HCT116 (cell line): ENCODE data around the gene ETHE1. TPM values are rescaled to one million over a fixed set of nuclear protein-coding genes. Genes with fewer than 3 reads are reported as not detected.

Experiments
- ATAC-seq: fragments of 200-7000 bp; cut with Tn5 transposase; 2 replicates; pipeline ENCODE4 v1.9.1; 2020; ENCODE audit warnings: mild to moderate bottlenecking, moderate library complexity
- BruUV-seq: library from RNA; stranded (reverse); fragments of 400-500 nt; replicated peaks from 2 replicates; lab custom pipeline; 2021; lab: Mats Ljungman, UMichigan
- CTCF ChIA-PET: fragments of 300-600 bp; sonication (Branson Sonifier 250); formaldehyde crosslinking; loops from one replicate; lab custom pipeline; 2021; ENCODE audit warnings: antibody characterized with exemption; lab: Charles Lee
- POLR2A ChIA-PET: fragments of 300-600, 350-600 bp; sonication (Branson Sonifier 250); formaldehyde crosslinking; loops from one replicate; lab custom pipeline; 2021; ENCODE audit warnings: antibody characterized with exemption; lab: Charles Lee
- RAD21 ChIA-PET, 2 experiments: fragments of 300-600 bp; sonication (Branson Sonifier 250); formaldehyde crosslinking; loops; one replicate each; lab custom pipeline; 2023; ENCODE audit warnings: low total read pairs in 2 of 2; ENCODE audit not compliant: uncharacterized antibody in 2 of 2, unreplicated experiment in 2 of 2, low non-redundant PET in 1 of 2; lab: Charles Lee
- DNase-seq: peaks from one replicate; pipeline ENCODE4 v3.0.0-alpha.2; 2010; ENCODE audit warnings: low read depth, low spot score
- H2AFZ ChIP-seq: fragments of 200-600 bp; shearing (Covaris generic), sonication (generic); 2 replicates; pipeline ENCODE4 v1.6.1; 2017; ENCODE audit warnings: low read depth, mixed run types, mixed read lengths, antibody characterized with exemption, low read length; ENCODE audit not compliant: poor library complexity, severe bottlenecking
- H3K27ac ChIP-seq: 2 replicates; pipeline ENCODE4 v1.5.1; 2012; ENCODE audit warnings: low read depth, low read length
- H3K27me3 ChIP-seq: fragments of 200-600 bp; sonication (generic); 2 replicates; pipeline ENCODE4 v1.6.1; 2016; ENCODE audit warnings: mixed run types, low read length, mixed read lengths; ENCODE audit not compliant: insufficient read depth
- H3K36me3 ChIP-seq, 2 experiments: fragments of 200-500 bp in 1 of 2; fragments of 200-600 bp in 1 of 2; sonication (Bioruptor generic) in 1 of 2; sonication (generic) in 1 of 2; 2 replicates each; pipeline versions ENCODE4 v1.5.1 to v1.6.1; 2014 to 2016; ENCODE audit warnings: low read length in 2 of 2, inconsistent platforms in 1 of 2, mixed read lengths in 1 of 2, mixed run types in 1 of 2; ENCODE audit not compliant: insufficient read depth in 2 of 2, control insufficient read depth in 1 of 2
- H3K4me1 ChIP-seq, 2 experiments: fragments of 200-600 bp in 1 of 2; sonication (generic) in 1 of 2; 2 replicates each; pipeline versions ENCODE4 v1.5.1 to v1.6.1; 2012 to 2017; ENCODE audit warnings: low read length in 2 of 2, inconsistent platforms in 1 of 2, mild to moderate bottlenecking in 1 of 2, mixed read lengths in 1 of 2, mixed run types in 1 of 2, moderate library complexity in 1 of 2; ENCODE audit not compliant: insufficient read depth in 2 of 2, control insufficient read depth in 1 of 2
- H3K4me2 ChIP-seq: fragments of 200-600 bp; sonication (generic); 2 replicates; pipeline ENCODE4 v1.6.1; 2017; ENCODE audit warnings: mixed run types, low read length, mixed read lengths
- H3K4me3 ChIP-seq, 2 experiments: fragments of 200-600 bp in 1 of 2; sonication (generic) in 1 of 2; replicated peaks in 1 of 2; 2 replicates each; pipeline ENCODE4 v1.5.1; 2011 to 2016; ENCODE audit warnings: low read length in 2 of 2, control low read depth in 1 of 2, low read depth in 1 of 2, mild to moderate bottlenecking in 1 of 2, mixed read lengths in 1 of 2, mixed run types in 1 of 2
- H3K79me2 ChIP-seq: fragments of 200-600 bp; sonication (generic); 2 replicates; pipeline ENCODE4 v1.6.1; 2017; ENCODE audit warnings: mild to moderate bottlenecking, mixed run types, low read length, moderate library complexity, mixed read lengths; ENCODE audit not compliant: insufficient read depth
- H3K9ac ChIP-seq: fragments of 200-600 bp; sonication (generic); 2 replicates; pipeline ENCODE4 v1.6.1; 2016; ENCODE audit warnings: low read length, mixed read lengths
- H3K9me2 ChIP-seq: fragments of 200-600 bp; sonication (generic), shearing (Covaris generic); 2 replicates; pipeline ENCODE4 v1.6.1; 2017; ENCODE audit warnings: mixed run types, mild to moderate bottlenecking, moderate library complexity; ENCODE audit not compliant: insufficient read depth
- H3K9me3 ChIP-seq, 2 experiments: fragments of 200-500 bp in 1 of 2; fragments of 200-600 bp in 1 of 2; sonication (Bioruptor generic) in 1 of 2; sonication (generic) in 1 of 2; 2 replicates each; pipeline ENCODE4 v1.6.1; 2014 to 2017; ENCODE audit warnings: low read length in 2 of 2, mixed read lengths in 2 of 2, inconsistent platforms in 1 of 2, low read depth in 1 of 2, mild to moderate bottlenecking in 1 of 2, mixed run types in 1 of 2, moderate library complexity in 1 of 2; ENCODE audit not compliant: control insufficient read depth in 1 of 2, insufficient read depth in 1 of 2
- H4K20me1 ChIP-seq: fragments of 200-600 bp; sonication (generic), shearing (Covaris generic); 2 replicates; pipeline ENCODE4 v1.6.1; 2017; ENCODE audit warnings: mixed run types, mild to moderate bottlenecking, moderate library complexity; ENCODE audit not compliant: insufficient read depth
- ATF3 ChIP-seq: IDR thresholded peaks from 2 replicates; pipeline ENCODE4 v1.6.1; 2012
- CEBPB ChIP-seq: IDR thresholded peaks from 2 replicates; pipeline ENCODE4 v1.6.1; 2012; ENCODE audit warnings: low read depth
- CTCF ChIP-seq, 3 experiments: fragments of 200-600 bp in 1 of 3; sonication (generic) in 1 of 3; IDR thresholded peaks in 2 of 3; conservative IDR thresholded peaks in 1 of 3; 2 replicates each; pipeline ENCODE4 v1.5.1; 2012 to 2017; ENCODE audit warnings: low read depth in 2 of 3, low read length in 2 of 3, antibody characterized with exemption in 1 of 3, borderline replicate concordance in 1 of 3, control low read depth in 1 of 3, mild to moderate bottlenecking in 1 of 3, mixed read lengths in 1 of 3, mixed run types in 1 of 3, moderate library complexity in 1 of 3; ENCODE audit not compliant: insufficient read depth in 1 of 3
- EGR1 ChIP-seq: IDR thresholded peaks from 2 replicates; pipeline ENCODE4 v1.6.1; 2012; ENCODE audit warnings: low read depth
- EZH2 ChIP-seq: fragments of 200-600 bp; sonication (generic); IDR thresholded peaks from 2 replicates; pipeline ENCODE4 v1.6.1; 2017; ENCODE audit warnings: antibody characterized with exemption, mixed run types
- MAX ChIP-seq: IDR thresholded peaks from 2 replicates; pipeline ENCODE4 v1.6.1; 2012
- REST ChIP-seq: IDR thresholded peaks from 2 replicates; pipeline ENCODE4 v1.6.1; 2012; ENCODE audit warnings: low read depth
- SP1 ChIP-seq: IDR thresholded peaks from 2 replicates; pipeline ENCODE4 v1.6.1; 2012; ENCODE audit warnings: low read depth
- YY1 ChIP-seq: IDR thresholded peaks from 2 replicates; pipeline ENCODE4 v1.6.1; 2011; ENCODE audit warnings: low read length, low read depth, moderate library complexity, mild to moderate bottlenecking; ENCODE audit not compliant: insufficient replicate concordance; ENCODE audit errors: extremely low read depth
- ZNF274 ChIP-seq: fragments of 200-500 bp; sonication (Bioruptor generic); IDR thresholded peaks from 2 replicates; pipeline ENCODE4 v1.6.1; 2014; ENCODE audit warnings: mild to moderate bottlenecking, low read depth, low read length, inconsistent platforms
- intact Hi-C: fragments of 100-400 bp; cut with micrococcal nuclease; formaldehyde crosslinking; loops from 2 replicates; pipeline ENCODE4 v1.10.0; 2022
- total RNA-seq: library from RNA; stranded (reverse); gene quantifications from one replicate; pipeline ENCODE4 v1.2.1, GENCODE V29; 2021; ENCODE audit not compliant: unreplicated experiment

The ETHE1 gene
- total RNA-seq, 1 experiment from 2014 or later = 64.3 TPM

GRCh38 chr19:43541920-43542650, 15.1 kb upstream of the ETHE1 start:
- POLR2A ChIA-PET = no interaction called here
- no peak for DNase-seq
- RAD21 ChIA-PET = no interaction called here

More at GRCh38 chr19:43541920-43542650, 15.1 kb upstream of the ETHE1 start:
- intact Hi-C loops = no loop called here
- no peaks in the 10 kb centered on the region for H4K20me1 ChIP-seq
- no TSS peak for BruUV-seq
- CTCF ChIA-PET = no interaction called here
- H3K9me3 ChIP-seq = no peaks in the 10 kb centered on the region
- H3K4me2 ChIP-seq = no peak overlapping the region
- H3K9ac ChIP-seq = no peak overlapping the region
- H3K9me2 ChIP-seq = no peaks in the 10 kb centered on the region
- no peaks in the 10 kb centered on the region for H3K79me2 ChIP-seq
- H3K27me3 ChIP-seq = no peaks in the 10 kb centered on the region
- no peaks in the 10 kb centered on the region for H3K4me1 ChIP-seq
- ATAC-seq = no peak
- H3K27ac ChIP-seq = no peak overlapping the region
- no peak overlapping the region for H2AFZ ChIP-seq
- no peak overlapping the region for H3K4me3 ChIP-seq
- no peak for TF ChIP-seq EGR1
- TF ChIP-seq YY1 = no peak
- TF ChIP-seq ATF3 = no peak
- TF ChIP-seq EZH2 = no peak
- TF ChIP-seq REST = no peak
- TF ChIP-seq MAX = no peak
- no peak for TF ChIP-seq CEBPB
- TF ChIP-seq ZNF274 = no peak
- TF ChIP-seq CTCF (IDR thresholded peaks at IDR 0.05 in 2 of 3, conservative IDR thresholded peaks at IDR 0.05 in 1 of 3; ENCODE audit: borderline replicate concordance in 1 of 3, insufficient read depth in 1 of 3, low read depth in 2 of 3, low read length in 2 of 3) = no peak
- TF ChIP-seq SP1 = no peak
- peaks cover 3 to 14% of the 10 kb centered on the region in 2 experiments; a peak in 3 of 4 replicates for H3K36me3 ChIP-seq
